WERI-Rb-1 (cell line): ENCODE results near the gene TLR9.

Source experiments
- DNase-seq: peaks from one replicate; pipeline ENCODE4 v3.0.0-alpha.2; 2020
- H3K27ac ChIP-seq: fragments of 250-450 bp; sonication (Bioruptor Pico); 2 replicates; pipeline ENCODE4 v1.5.1; 2020; ENCODE audit warnings: mild to moderate bottlenecking, moderate library complexity
- H3K27me3 ChIP-seq: fragments of 250-450 bp; sonication (Bioruptor Pico); 2 replicates; pipeline ENCODE4 v1.5.1; 2021; ENCODE audit warnings: mild to moderate bottlenecking, low read depth, moderate library complexity; ENCODE audit not compliant: insufficient read depth, severe bottlenecking
- H3K36me3 ChIP-seq: fragments of 250-450 bp; sonication (Bioruptor Pico); 2 replicates; pipeline ENCODE4 v1.5.1; 2020; ENCODE audit warnings: mild to moderate bottlenecking, moderate library complexity
- H3K4me3 ChIP-seq: 2 replicates; pipeline ENCODE4 v1.5.1; 2011; ENCODE audit warnings: low read depth, mild to moderate bottlenecking, control low read depth, low read length
- H3K9me3 ChIP-seq: fragments of 250-450 bp; sonication (Bioruptor Pico); 2 replicates; pipeline ENCODE4 v1.5.1; 2021; ENCODE audit warnings: mild to moderate bottlenecking, moderate library complexity; ENCODE audit not compliant: severe bottlenecking
- CTCF ChIP-seq: IDR thresholded peaks from 2 replicates; pipeline ENCODE4 v1.5.1; 2011; ENCODE audit warnings: low read depth, mild to moderate bottlenecking, control low read depth, inconsistent platforms, low read length

Gene TLR9

GRCh38 chr3:52228266-52228665 lies 2.8 kb upstream of the TLR9 start:
- no peak for TF ChIP-seq CTCF
- Histone ChIP-seq H3K36me3 (peaks cover 8% of the 10 kb centered on the region), H3K27me3 (no peaks in the 10 kb centered on the region), H3K27ac (no peak overlapping the region), H3K4me3 (no peak overlapping the region), H3K9me3 (no peaks in the 10 kb centered on the region)
- DNase-seq, result no peak

- DNase-seq, result no peak
- TF ChIP-seq CTCF, result no peak
- H3K36me3 ChIP-seq, result peaks cover 8% of the 10 kb centered on the region
- no peak overlapping the region for H3K4me3 ChIP-seq
- H3K27me3 ChIP-seq, result no peaks in the 10 kb centered on the region
- no peaks in the 10 kb centered on the region for H3K9me3 ChIP-seq
- H3K27ac ChIP-seq, result no peak overlapping the region
Observed at GRCh38 chr3:52227766-52228165, 2.3 kb upstream of the TLR9 start.

- no peak overlapping the region for H3K27ac ChIP-seq
- H3K9me3 ChIP-seq, result no peaks in the 10 kb centered on the region
Observed at GRCh38 chr3:52227117-52227516, 1.7 kb upstream of the TLR9 start.

GRCh38 chr3:52226229-52226817 lies 878 bp upstream of the TLR9 start:
- Histone ChIP-seq H3K4me3 (no peak overlapping the region), H3K27me3 (no peaks in the 10 kb centered on the region), H3K9me3 (no peaks in the 10 kb centered on the region), H3K27ac (no peak overlapping the region), H3K36me3 (peaks cover 2% of the 10 kb centered on the region)
- no peak for DNase-seq
- TF ChIP-seq CTCF, result no peak

More at GRCh38 chr3:52227117-52227516, 1.7 kb upstream of the TLR9 start:
- no peak for TF ChIP-seq CTCF
- H3K36me3 ChIP-seq, result peaks cover 8% of the 10 kb centered on the region
- no peaks in the 10 kb centered on the region for H3K27me3 ChIP-seq
- no peak for DNase-seq
- no peak overlapping the region for H3K4me3 ChIP-seq

GRCh38 chr3:52223449-52224408 lies 1.7 kb downstream of the TLR9 start:
- H3K36me3 ChIP-seq, result no peaks in the 10 kb centered on the region
- no peak overlapping the region for H3K27ac ChIP-seq
- H3K27me3 ChIP-seq, result no peaks in the 10 kb centered on the region
- no peak for TF ChIP-seq CTCF
- no peaks in the 10 kb centered on the region for H3K9me3 ChIP-seq
- no peak overlapping the region for H3K4me3 ChIP-seq
- no peak for DNase-seq
